GM12878 (cell line): ENCODE data around the gene NUP205.

ENCODE experiments used
- CEBPB ChIP-seq, 2 experiments: fragments of 150-350 bp in 1 of 2; IDR thresholded peaks; 2 replicates each; pipeline ENCODE4 v1.6.1; 2012 to 2014; ENCODE audit warnings: low read depth in 2 of 2, low read length in 2 of 2, borderline replicate concordance in 1 of 2, inconsistent platforms in 1 of 2
- CREM ChIP-seq: IDR thresholded peaks from 2 replicates; pipeline ENCODE4 v1.6.1; 2014; ENCODE audit warnings: antibody characterized with exemption, low read depth
- MAX ChIP-seq: IDR thresholded peaks from 2 replicates; pipeline ENCODE4 v1.6.1; 2012; ENCODE audit warnings: low read depth, low read length, improper control_type of control experiment
- NBN ChIP-seq: fragments of 450-650 bp; IDR thresholded peaks from 2 replicates; pipeline ENCODE4 v1.6.1; 2016
- SMAD1 ChIP-seq: fragments of 450-650 bp; IDR thresholded peaks from 2 replicates; pipeline ENCODE4 v1.6.1; 2018; ENCODE audit warnings: mild to moderate bottlenecking, low read depth; ENCODE audit not compliant: partially characterized antibody
- YY1 ChIP-seq: IDR thresholded peaks from 2 replicates; pipeline ENCODE4 v1.6.1; 2011; ENCODE audit warnings: low read depth, mild to moderate bottlenecking, low read length
- ZBTB11 ChIP-seq: fragments of 450-650 bp; formaldehyde crosslinking; IDR thresholded peaks from 2 replicates; pipeline ENCODE4 v1.5.0; 2022; ENCODE audit warnings: mild to moderate bottlenecking, missing genetic modification characterization

- TF ChIP-seq CEBPB (IDR thresholded peaks at IDR 0.05; ENCODE audit: borderline replicate concordance in 1 of 2, low read depth in 2 of 2, low read length in 2 of 2), result no peak
- TF ChIP-seq CREM, result no peak
- no peak for TF ChIP-seq NBN
- TF ChIP-seq ZBTB11 (CRISPR knock-in tag), result no peak
- no peak for TF ChIP-seq MAX
- TF ChIP-seq SMAD1, result no peak
- no peak for TF ChIP-seq YY1
Measured at GRCh38 chr7:135541029-135541428, 16.7 kb upstream of the NUP205 start.
